Type B pancreatic cell (in vitro differentiated cells): ENCODE data around the gene RPLP2. TPM values are rescaled to one million over a fixed set of nuclear protein-coding genes. Genes with fewer than 3 reads are reported as not detected.
A peak's percentile ranks its signal among the peaks of the same experiment; 100 is the strongest.

Experiments used
- DNase-seq: peaks from one replicate; pipeline ENCODE4 v3.0.0; 2021; ENCODE audit warnings: mixed read lengths; ENCODE audit not compliant: unreplicated experiment; ENCODE audit errors: extremely low spot score
- H3K27ac Mint-ChIP-seq: 2 replicates; pipeline ENCODE4 v1.8.0; 2021; ENCODE audit warnings: mild to moderate bottlenecking, mixed read lengths
- H3K27me3 Mint-ChIP-seq: 2 replicates; pipeline ENCODE4 v1.8.0; 2021; ENCODE audit warnings: mixed read lengths
- H3K36me3 Mint-ChIP-seq: 2 replicates; pipeline ENCODE4 v1.8.0; 2021; ENCODE audit warnings: mixed read lengths
- H3K4me1 Mint-ChIP-seq: one replicate; pipeline ENCODE4 v1.8.0; 2021; ENCODE audit warnings: mixed read lengths; ENCODE audit not compliant: unreplicated experiment
- H3K4me3 Mint-ChIP-seq: 2 replicates; pipeline ENCODE4 v1.8.0; 2021; ENCODE audit warnings: mild to moderate bottlenecking, mixed read lengths
- H3K9me3 Mint-ChIP-seq: 2 replicates; pipeline ENCODE4 v1.8.0; 2021; ENCODE audit warnings: mixed read lengths
- CTCF ChIP-seq: fragments of 200-600 bp; sonication (generic); conservative IDR thresholded peaks from 2 replicates; pipeline ENCODE4 v1.5.0; 2021; ENCODE audit warnings: antibody characterized with exemption, mild to moderate bottlenecking
- total RNA-seq: library from RNA; stranded (reverse); gene quantifications from 2 replicates; pipeline ENCODE4 v1.2.1, GENCODE V29; 2021; ENCODE audit warnings: low replicate concordance

Gene RPLP2
- total RNA-seq, 1 donor from 2014 or later, result 1,985 TPM

- peaks cover 8% of the 10 kb centered on the region for H3K4me1 Mint-ChIP-seq
- no peaks in the 10 kb centered on the region for H3K36me3 Mint-ChIP-seq
- H3K27me3 Mint-ChIP-seq, result no peaks in the 10 kb centered on the region
- H3K27ac Mint-ChIP-seq, result peak overlapping the region; percentile 84
- H3K4me3 Mint-ChIP-seq, result peak overlapping the region; percentile 91
- H3K9me3 Mint-ChIP-seq, result no peaks in the 10 kb centered on the region
- no peak for TF ChIP-seq CTCF
- no peak for DNase-seq
Observed at GRCh38 chr11:796565-797295, 13.0 kb upstream of the RPLP2 start.

- Mint-ChIP-seq H3K4me1 (peaks cover 8% of the 10 kb centered on the region), H3K36me3 (no peaks in the 10 kb centered on the region), H3K9me3 (no peaks in the 10 kb centered on the region), H3K27ac (peak overlapping the region; percentile 84), H3K4me3 (peak overlapping the region; percentile 91), H3K27me3 (no peaks in the 10 kb centered on the region)
- DNase-seq, result no peak
- no peak for TF ChIP-seq CTCF
Observed at GRCh38 chr11:797296-798092, 12.3 kb upstream of the RPLP2 start.

- Mint-ChIP-seq H3K4me3 (peak within 1 kb of the TSS; percentile 91), H3K9me3 (no peaks in the 10 kb centered on the region), H3K4me1 (peaks cover 8% of the 10 kb centered on the region), H3K36me3 (no peaks in the 10 kb centered on the region), H3K27me3 (no peaks in the 10 kb centered on the region), H3K27ac (peak within 1 kb of the TSS; percentile 84)
- DNase-seq, result peak; percentile 93
- TF ChIP-seq CTCF, result peak; percentile 86
Observed at GRCh38 chr11:798093-798713, 11.6 kb upstream of the RPLP2 start, which contains the start of gene SLC25A22. TSS of gene SLC25A22 (minus strand) at chr11:798281. CDS start at chr11:795006, 3,275 bp downstream.

- TF ChIP-seq CTCF, result no peak
- Mint-ChIP-seq H3K4me3 (peak overlapping the region; percentile 31), H3K9me3 (no peaks in the 10 kb centered on the region), H3K36me3 (no peaks in the 10 kb centered on the region), H3K27me3 (no peaks in the 10 kb centered on the region), H3K4me1 (peaks cover 8% of the 10 kb centered on the region), H3K27ac (no peak overlapping the region)
- no peak for DNase-seq
Observed at GRCh38 chr11:799641-800316, 10.0 kb upstream of the RPLP2 start.

GRCh38 chr11:800473-800872 is 9.3 kb upstream of the RPLP2 start:
- no peaks in the 10 kb centered on the region for H3K9me3 Mint-ChIP-seq
- no peak overlapping the region for H3K4me3 Mint-ChIP-seq
- peaks cover 8% of the 10 kb centered on the region for H3K4me1 Mint-ChIP-seq
- H3K27me3 Mint-ChIP-seq, result no peaks in the 10 kb centered on the region
- H3K27ac Mint-ChIP-seq, result no peak overlapping the region
- no peaks in the 10 kb centered on the region for H3K36me3 Mint-ChIP-seq
- no peak for DNase-seq
- TF ChIP-seq CTCF, result no peak
